ENCODE results near the gene HSD17B10.
"Not testable (repeated sequence)": the region's sequence is repeated elsewhere in the genome, so short reads cannot be mapped to it uniquely, and the experiment has no call there.

Gene HSD17B10

GRCh38 chrX:53435997-53436396 is 1.8 kb upstream of the HSD17B10 start:
- DNase-seq: peak; percentile 42 to 62

- DNase-seq: no peak
Observed at GRCh38 chrX:53430231-53430630, 3.9 kb downstream of the HSD17B10 start.

GRCh38 chrX:53429755-53430154 is 4.4 kb downstream of the HSD17B10 start:
- DNase-seq: no peak

- no peak for DNase-seq
Observed at GRCh38 chrX:53422861-53423306, 11.3 kb downstream of the HSD17B10 start, which contains the start of gene RIBC1. Gene RIBC1 (plus strand): TSS chrX:53422873. CDS start chrX:53426277, 3,404 bp downstream.

- peak; percentile 92 to 95 for DNase-seq
Observed at GRCh38 chrX:53422086-53422860, 11.9 kb downstream of the HSD17B10 start, which contains the start of gene SMC1A. Gene SMC1A (minus strand): TSS chrX:53422654. CDS start chrX:53422600, 54 bp downstream.

GRCh38 chrX:53421772-53422085 is 12.4 kb downstream of the HSD17B10 start:
- DNase-seq: peak in 1 of 2 donors; percentile 33

GRCh38 chrX:53421125-53421524 is 13.0 kb downstream of the HSD17B10 start:
- DNase-seq: no peak

GRCh38 chrX:53420351-53420750 is 13.8 kb downstream of the HSD17B10 start:
- DNase-seq: not testable (repeated sequence)

GRCh38 chrX:53412446-53412845 is 21.7 kb downstream of the HSD17B10 start:
- no peak for DNase-seq

- no peak for DNase-seq
Observed at GRCh38 chrX:53403535-53403934, 30.6 kb downstream of the HSD17B10 start.

- DNase-seq: no peak
Observed at GRCh38 chrX:53398216-53398615, 36.0 kb downstream of the HSD17B10 start.

- DNase-seq: no peak
Observed at GRCh38 chrX:53395605-53396298, 38.4 kb downstream of the HSD17B10 start.

- DNase-seq: no peak
Observed at GRCh38 chrX:53383376-53384076, 50.6 kb downstream of the HSD17B10 start.
